GM04503 (cell line): ENCODE measurements around the gene MAP3K20.
"Not testable (repeated sequence)": the region's sequence is repeated elsewhere in the genome, so short reads cannot be mapped to it uniquely, and the experiment has no call there.

ENCODE experiments used
- DNase-seq: peaks from one replicate; pipeline ENCODE4 v3.0.0-alpha.2; 2012; ENCODE audit warnings: low read depth

The MAP3K20 gene

DNA sequence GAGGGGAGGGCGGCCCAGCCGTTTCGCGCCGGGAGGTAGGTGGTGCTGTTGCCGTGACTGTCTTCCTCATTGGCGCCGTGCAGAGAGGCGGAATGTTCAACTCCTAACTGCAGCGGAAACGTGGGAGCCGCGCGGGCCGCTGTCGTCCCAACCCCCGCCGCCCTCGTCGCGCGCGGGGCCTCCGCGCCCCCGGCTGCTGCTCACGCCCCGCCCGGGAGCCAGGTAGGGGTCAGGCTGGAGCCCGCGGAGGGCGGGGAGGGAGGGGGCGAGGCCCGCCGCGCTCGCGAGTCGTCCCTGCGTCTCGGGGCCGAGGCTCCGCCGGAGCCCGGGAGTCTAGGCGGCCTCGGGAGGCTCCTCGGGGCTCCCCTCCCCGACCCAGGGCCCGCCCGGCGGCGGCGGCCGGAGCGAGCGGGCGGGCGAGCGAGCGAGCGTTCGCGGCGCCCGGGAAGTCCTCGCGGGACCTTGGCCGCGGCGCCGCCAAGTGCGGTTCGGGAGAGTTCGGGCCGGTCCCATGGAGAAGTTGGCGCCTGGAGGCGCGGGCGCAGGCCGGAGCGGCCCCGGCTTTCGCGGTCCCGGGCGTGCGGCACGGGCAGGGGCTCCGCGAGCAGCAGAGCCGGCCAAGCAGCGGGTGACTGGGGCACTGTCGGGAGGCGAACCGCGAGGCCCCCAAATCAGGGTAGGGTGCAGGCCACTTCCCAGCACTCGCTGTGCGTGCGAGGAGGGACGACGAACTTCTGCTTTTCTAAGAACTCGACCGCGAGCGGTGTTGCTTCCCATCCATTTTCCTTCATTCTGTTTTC lies at the start of gene MAP3K20:
TSS of gene MAP3K20 (plus strand) at position 66 of the 800 bp plus-strand sequence. CDS start 15,186 bp downstream, outside the sequence.
- DNase-seq: no peak

DNA sequence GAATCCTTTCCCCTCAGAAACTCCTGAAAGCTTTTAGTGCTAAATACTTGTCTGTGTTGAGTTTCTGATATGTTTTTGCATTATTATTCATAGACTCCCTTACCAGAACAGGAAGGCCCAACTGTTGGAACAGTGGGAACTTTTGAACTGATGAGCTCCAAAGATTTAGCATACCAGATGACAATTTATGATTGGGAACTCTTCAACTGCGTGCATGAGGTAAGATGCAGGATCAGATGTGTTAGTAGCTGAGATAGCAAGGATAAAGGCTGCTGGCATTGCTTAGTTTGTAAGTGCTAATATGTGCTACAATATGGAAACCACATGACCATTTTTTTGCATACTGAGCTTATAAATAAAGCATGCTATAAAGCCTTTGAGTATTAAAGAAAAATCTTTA lies 49.2 kb upstream of the MAP3K20 start:
- DNase-seq: no peak

DNA sequence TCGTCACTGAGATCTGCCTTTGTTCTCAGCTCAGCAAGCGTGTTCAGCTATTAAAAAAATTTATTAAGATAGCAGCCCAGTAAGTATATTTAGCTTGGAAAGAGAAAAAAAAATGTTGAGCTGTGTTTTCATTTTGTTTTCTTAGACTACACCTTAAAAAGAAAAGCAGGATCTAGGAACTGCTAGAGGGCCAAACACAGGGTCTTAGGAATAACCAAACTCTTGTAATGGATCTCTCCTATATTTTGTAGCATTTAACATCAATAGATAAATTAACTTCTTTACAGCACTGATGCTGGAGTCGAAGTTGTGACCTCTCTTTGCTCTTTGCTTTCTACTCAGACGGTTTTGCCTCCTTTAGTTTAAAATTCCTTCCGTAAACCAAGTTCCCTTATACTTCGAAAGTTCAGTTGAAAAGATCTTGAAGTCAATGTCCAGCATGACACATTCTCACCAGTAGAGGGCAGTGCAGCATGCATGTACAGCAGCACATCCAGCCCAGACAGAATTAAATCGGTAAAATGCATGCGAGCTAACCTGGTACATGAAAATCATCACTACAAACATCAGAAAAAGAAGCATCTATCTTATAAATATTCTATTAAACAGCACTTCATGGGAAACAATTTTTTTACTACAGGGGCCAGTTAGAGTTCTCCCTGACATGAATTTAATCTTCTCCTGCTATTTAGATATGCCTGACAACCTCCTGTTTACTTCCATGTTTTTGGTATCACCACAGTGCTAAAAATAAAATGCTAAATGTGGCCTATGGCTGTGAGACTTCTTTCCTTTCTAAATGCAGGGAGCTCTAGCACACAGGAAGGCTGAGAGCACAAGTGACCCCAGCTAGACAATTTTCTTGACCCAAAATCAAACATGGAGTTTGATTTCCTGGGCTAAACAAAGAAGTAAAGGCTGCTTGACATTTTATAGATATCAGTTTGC lies 48.2 kb upstream of the MAP3K20 start:
- no peak for DNase-seq

DNA sequence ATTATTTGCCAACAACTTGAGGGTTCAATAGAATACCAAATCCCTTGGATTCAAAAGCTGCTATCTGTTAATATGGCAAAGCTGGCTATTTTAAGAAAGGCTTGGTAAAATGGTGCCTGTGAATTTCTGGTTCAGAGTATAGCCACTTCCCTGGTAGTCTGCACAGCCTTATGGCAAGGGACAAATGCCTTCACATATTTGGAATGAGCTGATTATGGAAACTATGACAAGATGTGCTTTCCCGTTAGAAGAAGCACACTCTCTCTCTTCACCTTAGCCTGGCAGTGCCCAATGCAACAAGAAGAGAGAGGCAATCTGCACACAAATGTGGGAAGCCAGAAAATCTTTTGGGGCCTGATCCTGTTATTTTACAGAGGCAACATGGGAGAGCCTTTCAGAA lies 47.5 kb upstream of the MAP3K20 start:
- DNase-seq: no peak

DNA sequence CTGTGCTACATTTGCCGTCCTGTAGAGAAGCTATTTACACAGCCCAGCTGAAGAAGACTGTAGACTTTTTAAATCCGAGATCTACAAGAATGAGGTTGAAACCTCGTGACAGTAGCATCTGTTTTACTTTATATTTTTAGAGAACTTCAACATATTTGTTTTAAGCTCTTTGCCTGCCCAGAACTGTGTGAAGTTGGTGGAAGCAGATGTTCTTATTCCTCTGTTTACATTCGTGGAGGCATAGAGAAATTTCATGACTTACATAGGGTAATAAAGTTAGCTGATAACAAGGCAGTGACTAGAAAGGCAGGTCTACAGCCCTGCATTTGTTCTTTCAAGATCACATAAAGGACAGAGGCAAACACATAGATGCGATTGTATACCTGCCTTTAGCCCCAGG lies 47.0 kb upstream of the MAP3K20 start:
- DNase-seq: no peak

DNA sequence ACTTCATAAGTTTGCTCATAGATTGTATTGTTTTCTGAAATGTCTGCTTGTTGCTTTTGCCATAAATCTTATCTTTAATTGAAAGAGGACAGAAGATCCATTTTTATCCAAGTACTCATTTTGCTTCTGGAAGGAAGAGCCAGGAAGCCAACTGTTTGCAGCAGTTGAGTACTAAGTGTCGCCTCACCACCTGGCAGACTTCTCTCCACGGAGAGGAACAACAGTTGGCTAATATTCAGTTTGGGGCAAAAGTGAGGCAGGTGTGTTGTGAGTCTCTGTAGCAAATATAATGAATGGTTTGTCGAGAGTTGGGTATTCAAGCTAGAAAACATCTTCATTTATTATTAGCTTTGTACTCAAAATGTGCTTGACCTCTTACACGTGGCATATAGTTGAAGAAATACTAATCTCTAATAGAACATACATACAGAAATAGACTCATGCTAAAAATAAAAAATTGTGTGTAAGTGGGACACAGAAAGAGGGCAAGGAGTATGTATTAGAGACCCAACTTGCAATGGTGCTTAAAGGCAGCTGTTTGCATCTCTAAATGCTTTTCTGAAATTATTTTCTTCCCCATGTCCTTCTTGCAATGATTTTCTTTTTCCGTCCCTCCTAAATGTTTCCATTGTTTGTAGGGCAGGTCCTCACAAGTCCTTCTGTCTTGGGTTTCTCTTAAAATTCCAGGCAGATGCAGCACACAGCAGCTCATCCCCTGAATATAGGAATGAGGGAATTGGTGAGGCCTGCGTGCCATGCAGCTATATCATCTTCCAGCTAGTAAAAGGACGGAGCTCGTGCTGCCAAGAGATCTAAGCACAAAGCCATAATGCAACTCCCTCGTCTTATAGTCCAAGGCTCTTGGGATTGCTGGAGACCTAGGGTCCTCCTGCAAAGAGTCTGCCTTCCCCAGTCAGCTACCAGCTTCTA lies 44.8 kb upstream of the MAP3K20 start:
- DNase-seq: no peak

DNA sequence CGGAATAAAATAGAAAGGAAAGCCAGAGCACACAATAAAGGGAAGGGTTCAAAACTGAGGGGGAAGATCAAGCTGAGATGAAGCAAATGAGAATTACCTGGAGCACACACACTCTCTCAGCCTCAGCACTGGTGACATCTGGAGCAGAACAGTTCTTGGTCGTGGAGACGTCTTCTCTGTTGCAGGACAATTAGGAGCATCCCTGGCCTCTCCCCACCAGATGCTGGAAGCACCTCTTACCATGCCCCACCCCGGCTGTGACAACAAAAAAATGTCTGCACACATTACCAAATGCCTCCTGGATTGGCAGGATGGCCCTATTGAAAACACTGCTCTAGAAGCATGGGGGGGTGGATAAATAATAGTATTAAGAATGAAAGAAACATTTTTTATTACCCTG lies 43.6 kb upstream of the MAP3K20 start:
- no peak for DNase-seq

DNA sequence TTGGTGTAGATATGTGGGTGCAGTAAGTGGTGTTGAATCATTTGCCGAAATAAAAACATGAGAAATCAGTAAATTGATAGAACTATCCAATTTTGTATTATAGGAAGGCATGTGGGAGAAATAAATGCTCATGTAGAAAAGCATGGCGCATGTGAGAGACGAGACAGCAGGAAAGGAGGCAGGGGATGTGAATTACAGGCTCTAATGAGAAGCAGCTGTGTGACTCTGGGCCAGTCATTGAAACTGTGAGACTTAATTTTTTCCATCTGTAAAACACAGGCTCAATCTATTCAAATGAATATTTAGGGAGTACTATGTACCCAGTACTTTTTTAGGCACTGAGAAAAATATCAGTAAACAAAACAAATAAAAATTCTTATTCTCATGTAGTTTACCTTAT lies 42.6 kb upstream of the MAP3K20 start:
- DNase-seq: no peak

DNA sequence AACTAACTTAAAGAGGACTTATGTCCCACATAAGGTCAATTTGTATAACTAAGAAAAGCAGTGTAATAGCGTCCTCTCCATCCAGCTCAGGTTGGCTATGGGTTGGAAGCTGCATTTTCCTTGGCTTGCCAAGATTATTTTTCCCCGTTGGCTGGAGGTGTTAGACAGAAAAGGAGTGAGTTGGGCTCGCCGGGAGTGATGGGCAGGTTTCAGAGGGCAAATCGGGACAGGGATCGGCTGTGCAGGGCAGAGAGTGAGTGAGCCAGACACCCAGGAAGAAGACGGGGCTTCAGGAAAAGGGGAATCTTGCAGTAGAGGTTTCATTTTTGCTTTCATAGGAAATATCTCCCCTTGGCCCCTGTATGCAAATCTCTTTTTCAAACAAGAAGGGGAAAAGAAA lies 41.5 kb upstream of the MAP3K20 start:
- DNase-seq: no peak

DNA sequence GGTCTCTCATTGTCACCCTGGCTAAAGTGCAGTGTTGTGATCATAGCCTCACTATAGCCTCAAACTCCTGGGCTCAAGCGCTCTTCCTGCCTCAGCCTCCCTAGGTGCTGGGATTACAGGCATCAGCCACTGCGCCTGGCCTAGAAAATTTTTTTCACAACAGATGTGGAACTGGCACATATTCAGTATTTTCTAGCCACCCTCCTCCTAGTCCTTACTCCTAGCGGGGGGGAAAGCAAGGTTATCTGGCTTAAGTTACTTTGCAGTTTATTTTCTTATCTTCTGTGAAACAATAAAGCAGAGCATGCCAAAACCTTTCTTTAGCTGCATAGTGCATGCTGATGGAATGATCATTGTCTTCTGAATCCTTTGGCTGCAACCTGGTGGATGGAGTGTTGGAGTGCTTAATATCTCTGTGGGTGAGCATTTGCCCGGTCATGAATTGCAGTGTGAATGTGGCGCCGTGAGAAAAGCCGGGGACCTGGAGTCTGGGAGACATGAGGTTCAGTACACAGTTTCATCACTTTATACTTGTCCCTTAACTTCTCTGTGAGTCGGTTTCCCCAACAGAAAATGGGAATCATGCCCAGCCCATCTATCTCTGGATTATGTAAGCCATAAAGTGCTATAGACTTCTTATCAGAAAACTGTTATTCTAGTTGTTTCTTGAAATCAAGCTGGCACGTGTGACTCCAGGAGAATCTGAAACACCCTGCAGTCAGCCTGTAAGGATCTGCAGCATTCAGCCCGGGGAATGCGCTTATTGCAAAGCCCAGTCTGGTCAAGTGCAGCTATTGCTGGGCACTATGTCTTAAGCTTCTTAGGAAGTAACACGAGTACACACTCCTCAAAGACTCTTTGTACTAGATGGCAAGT lies 38.2 kb upstream of the MAP3K20 start:
- DNase-seq: no peak

DNA sequence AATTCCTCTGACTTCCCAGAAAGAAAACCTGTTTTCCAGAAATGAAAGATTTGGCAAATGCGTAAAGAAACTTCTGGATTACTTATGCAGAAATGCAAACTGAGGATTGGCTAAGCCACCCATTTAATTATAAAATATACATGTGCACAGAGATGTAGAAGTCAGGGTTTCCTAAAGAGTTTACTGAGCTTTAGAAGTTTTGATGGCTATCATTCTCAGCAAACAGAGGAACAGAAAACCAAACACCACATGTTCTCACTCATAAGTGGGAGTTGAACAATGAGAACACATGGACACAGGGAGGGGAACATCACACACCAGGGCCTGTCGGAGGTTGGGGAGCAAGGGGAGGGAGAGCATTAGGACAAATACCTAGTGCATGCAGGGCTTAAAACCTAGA lies 37.4 kb upstream of the MAP3K20 start:
- DNase-seq: not testable (repeated sequence)

DNA sequence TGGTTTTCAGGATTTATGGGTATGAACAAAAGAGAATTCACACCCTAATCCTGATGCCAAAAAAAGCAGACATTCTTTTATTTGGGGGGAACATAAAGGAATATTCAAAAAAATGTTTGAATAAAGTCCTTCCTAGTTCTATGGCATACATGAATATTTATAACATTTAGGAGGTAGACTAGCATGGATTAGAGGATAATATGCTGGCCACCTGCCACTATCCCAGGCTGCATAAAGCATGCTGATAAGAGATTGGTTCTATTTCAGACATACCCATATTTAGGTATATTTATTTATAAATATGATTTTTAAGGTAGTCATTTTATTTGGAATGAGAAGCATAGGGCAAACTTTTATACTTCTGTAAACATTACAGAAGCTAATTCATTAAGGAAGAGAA lies 34.9 kb upstream of the MAP3K20 start:
- DNase-seq: no peak

DNA sequence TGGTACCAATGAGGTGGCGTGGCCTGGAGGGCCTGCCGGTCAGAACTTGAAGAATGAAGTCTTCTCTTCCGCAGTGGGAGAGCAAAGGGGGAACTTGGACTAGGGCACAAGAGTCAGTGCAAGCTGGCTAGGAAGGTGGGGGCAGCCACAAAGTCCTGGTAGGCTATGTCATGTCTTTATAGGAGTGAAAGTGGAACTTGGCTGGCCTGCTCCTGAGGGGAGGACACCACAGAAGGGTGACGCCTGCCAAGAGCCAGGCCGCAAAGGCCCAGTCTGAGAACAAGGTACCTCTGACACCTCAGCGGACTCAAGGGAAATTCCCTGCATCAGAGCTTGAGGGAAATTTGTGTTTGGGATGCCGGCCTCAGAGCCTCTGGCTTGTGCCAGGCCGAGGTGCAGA lies 32.2 kb upstream of the MAP3K20 start:
- DNase-seq: no peak

DNA sequence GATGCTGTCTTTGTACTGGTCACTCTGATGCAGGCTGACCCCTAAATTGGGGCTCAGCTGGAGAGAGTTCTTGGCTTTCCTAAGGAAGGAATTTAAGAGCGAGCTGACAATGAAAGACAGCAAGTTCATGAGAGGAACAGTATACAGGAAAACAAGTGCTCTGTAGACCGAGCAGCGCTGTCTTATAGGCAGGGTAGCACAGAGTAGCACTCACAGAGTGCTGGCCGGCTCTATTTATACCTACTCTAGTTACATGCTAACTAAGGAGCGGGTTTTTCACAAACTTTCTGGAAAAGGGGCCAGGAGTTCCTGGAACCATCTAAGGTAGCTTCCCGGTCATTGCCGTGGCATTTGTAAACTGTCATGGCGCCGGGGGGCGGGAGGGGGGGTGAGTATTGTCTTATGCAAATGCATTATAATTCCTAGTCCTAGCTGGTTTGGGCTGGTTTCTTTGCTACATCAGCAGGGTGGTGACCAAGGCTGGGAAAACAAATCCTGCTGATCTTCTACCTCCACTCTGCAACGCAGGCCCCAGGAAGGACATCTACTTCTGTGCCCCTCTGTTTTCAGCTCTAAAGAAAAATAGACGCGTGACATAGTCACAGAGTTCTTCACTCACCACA lies 31.6 kb upstream of the MAP3K20 start:
- no peak for DNase-seq

DNA sequence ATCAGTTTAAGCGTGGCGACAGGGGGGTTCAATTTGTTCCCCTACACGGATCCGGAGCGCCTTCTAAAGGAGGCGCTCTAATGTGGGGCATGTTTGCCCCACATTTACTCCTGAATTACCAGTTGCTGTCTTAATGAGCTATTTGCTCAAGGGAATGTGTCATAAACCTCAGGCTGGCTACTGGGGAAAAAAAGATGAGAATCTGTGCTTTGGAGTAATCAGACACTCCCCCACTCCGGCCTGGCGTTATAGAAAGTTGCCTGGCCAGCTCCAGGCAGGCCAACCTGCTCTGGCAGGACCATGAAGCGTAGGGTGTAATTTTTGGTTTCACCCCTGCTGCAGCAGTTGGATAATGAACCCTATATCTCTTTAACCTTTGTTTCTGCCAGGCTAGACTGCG lies 31.0 kb upstream of the MAP3K20 start:
- DNase-seq: no peak

DNA sequence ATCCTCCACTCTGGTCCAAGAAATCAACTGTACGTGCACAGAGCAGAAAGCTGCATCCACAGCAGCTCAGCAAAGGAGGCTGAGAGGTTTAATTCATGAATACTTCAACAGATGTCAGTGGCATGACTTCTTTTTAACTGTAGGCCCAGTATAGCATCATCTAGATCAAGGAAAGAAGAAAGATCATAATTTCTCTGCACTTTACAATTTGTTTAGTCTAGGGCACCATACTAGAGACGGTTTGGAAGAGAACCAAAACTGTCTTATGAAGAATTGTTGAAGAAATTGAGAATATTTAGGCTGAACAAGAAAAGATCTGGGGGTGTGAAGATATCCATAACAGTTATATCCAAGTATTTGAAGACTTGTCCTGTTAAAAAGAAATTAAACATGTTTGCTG lies 30.5 kb upstream of the MAP3K20 start:
- DNase-seq: no peak

DNA sequence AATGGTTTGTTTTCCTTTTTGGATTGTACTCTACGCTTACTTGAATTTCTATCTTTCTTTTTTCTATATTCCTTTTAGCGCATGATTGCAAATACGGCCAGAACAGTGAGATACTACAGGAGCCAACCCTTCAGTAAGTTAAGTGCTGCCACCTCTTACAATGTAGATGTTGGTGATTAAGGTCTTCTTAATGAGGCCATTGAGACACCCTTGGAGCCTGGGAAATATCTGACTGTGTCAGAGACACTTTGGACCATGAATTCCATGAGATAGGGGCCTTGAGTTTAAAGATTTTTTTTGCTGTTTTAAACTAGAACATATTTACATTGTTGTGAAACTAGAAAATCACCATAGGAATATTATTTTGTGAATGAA lies 27.1 kb upstream of the MAP3K20 start:
- DNase-seq: no peak

DNA sequence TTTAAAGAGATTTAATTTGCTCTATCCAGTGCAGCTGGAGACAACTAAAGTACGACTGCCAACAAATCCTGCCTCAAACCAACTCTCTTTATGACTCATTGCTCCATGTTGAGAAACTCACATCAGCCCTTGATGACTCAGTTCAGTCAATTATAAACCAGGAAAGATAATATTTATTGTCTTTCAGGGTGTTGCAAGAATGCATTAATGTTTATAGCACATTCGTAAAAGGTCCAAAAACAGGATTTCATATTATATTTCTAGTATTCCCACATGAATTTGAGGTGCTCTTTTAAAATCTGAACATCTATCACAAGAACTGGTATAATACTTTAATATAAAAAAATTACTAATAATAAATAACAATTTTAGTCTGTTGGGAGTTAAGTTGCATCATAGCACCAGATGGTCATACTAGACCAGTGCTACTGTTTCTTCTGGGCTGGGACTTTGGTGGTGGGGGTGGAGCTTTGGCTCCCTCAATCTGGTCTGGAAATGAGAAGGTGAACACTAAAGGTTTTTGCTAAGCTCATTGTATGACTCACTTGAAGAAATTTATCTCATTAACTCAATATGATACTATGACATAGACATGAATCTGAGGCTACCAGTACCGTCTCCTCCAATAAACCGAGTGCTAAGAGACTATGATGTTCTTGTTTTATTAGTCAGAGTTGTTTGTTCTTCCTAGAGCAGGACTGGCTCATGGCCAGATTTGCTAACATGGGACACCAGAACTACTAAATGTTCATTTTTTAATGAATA lies 26.6 kb upstream of the MAP3K20 start:
- peak; percentile 93 for DNase-seq

DNA sequence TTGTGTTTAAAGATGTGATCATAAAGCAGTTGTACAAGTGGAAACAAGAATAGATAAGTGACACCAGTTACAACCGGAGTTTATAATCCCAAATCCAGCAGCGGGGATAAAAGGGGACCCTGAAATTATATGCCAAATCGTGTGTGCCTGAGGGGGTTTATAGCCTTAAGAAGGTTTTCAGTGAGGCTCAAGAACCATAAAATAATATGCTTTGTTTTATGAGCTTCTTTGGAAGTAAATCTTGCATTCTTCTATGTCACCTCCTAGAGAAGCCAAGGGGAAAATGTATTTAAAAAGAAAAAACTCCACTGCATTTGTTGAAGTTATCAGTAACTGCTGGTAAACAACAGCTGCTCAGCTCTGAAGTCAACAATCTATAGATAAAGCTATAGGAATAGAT lies 25.8 kb upstream of the MAP3K20 start:
- DNase-seq: no peak

DNA sequence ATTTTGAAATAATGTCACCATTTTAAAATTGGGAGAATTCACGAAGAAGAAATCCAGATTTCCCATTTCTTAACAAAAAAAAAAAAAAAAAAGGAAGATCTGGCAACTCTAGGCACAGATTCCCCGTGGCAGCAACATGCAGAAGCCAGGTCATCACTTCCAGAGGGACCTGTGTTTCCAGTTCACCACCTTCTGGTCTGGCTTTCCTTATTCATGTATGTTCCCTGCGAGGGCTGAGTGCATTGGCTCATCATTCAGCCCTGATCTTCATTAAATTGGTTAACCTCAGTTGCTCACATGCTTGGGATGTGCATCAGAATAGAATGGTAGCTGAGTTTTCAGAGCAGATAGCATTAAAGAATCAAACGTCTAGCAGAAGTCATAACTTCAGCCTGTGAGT lies 25.0 kb upstream of the MAP3K20 start:
- no peak for DNase-seq
